Astrocyte (in vitro differentiated cells and primary cell): ENCODE measurements around the gene THBS1.

Experiments
- EZH2 ChIP-seq: IDR thresholded peaks from 2 replicates; pipeline ENCODE4 v1.6.1; 2012; ENCODE audit warnings: mild to moderate bottlenecking, low read length, inconsistent platforms; ENCODE audit not compliant: insufficient read depth
- TF ChIP-seq, protein P1 (sequence below): IDR thresholded peaks from 2 replicates; pipeline ENCODE4 v1.5.1; 2011; ENCODE audit warnings: low read depth, mild to moderate bottlenecking, inconsistent platforms, low read length, moderate library complexity; ENCODE audit not compliant: insufficient read depth

DNA sequence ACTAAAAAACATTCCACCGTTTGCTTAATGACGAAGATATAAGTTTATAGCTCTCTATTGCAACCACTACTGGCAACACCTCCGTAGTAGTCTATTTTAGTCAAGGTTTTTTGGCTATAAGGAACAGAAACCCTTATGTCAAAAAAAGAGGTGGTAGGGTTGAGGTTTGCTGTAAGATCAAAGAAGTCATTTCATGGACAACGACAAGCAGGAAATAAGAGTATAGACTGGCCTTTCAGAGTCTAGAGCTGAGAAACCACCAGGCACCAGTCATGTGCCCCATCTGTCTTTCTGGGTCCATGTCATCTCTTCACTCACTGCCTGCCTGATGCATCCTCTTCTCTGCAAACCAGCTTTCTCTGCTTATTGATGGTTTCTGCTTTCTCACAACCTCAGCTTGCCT is 42.7 kb downstream of the THBS1 start:
- TF ChIP-seq, protein P1, sequence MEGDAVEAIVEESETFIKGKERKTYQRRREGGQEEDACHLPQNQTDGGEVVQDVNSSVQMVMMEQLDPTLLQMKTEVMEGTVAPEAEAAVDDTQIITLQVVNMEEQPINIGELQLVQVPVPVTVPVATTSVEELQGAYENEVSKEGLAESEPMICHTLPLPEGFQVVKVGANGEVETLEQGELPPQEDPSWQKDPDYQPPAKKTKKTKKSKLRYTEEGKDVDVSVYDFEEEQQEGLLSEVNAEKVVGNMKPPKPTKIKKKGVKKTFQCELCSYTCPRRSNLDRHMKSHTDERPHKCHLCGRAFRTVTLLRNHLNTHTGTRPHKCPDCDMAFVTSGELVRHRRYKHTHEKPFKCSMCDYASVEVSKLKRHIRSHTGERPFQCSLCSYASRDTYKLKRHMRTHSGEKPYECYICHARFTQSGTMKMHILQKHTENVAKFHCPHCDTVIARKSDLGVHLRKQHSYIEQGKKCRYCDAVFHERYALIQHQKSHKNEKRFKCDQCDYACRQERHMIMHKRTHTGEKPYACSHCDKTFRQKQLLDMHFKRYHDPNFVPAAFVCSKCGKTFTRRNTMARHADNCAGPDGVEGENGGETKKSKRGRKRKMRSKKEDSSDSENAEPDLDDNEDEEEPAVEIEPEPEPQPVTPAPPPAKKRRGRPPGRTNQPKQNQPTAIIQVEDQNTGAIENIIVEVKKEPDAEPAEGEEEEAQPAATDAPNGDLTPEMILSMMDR, result no peak
- no peak for TF ChIP-seq EZH2
